Fibroblast of upper back skin (primary cell): ENCODE data around the gene UTP15.
A peak's percentile ranks its signal among the peaks of the same experiment; 100 is the strongest.

ENCODE experiments used
- DNase-seq: peaks from one replicate; pipeline ENCODE4 v3.0.0-alpha.2; 2013

Gene UTP15, protein sequence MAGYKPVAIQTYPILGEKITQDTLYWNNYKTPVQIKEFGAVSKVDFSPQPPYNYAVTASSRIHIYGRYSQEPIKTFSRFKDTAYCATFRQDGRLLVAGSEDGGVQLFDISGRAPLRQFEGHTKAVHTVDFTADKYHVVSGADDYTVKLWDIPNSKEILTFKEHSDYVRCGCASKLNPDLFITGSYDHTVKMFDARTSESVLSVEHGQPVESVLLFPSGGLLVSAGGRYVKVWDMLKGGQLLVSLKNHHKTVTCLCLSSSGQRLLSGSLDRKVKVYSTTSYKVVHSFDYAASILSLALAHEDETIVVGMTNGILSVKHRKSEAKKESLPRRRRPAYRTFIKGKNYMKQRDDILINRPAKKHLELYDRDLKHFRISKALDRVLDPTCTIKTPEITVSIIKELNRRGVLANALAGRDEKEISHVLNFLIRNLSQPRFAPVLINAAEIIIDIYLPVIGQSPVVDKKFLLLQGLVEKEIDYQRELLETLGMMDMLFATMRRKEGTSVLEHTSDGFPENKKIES

GRCh38 chr5:73565139-73565968 lies at the start of gene UTP15, which contains the start of gene ANKRA2:
UTP15 (plus strand) TSS chr5:73565743; CDS start chr5:73567345, 1,602 bp downstream.
ANKRA2 (minus strand) TSS chr5:73565639; CDS start chr5:73562881, 2,758 bp downstream.
- DNase-seq = peak; percentile 98

- peak; percentile 85 for DNase-seq
These were observed 45.8 kb upstream of the UTP15 start for GRCh38 chr5:73519531-73520283.

DNA sequence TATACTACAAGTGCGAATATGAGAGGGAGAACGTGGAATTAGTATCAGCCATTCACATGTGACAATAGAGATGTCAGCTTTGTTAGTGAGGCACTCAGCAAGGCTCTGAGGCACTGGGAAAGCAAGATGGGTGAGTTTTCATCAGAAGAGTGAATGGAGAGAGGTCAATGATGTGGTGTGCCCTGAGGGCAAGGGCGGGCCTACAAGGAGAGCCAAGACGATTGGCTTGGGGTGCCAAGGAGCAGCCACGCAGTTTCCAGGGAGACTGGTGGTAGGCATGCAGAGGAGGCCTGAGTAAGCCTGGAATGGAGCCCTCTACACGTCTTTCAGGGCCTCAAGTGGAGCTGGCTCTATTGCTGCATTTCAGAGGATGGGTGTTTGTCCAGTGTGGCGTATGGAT lies 42.6 kb upstream of the UTP15 start:
- no peak for DNase-seq

DNA sequence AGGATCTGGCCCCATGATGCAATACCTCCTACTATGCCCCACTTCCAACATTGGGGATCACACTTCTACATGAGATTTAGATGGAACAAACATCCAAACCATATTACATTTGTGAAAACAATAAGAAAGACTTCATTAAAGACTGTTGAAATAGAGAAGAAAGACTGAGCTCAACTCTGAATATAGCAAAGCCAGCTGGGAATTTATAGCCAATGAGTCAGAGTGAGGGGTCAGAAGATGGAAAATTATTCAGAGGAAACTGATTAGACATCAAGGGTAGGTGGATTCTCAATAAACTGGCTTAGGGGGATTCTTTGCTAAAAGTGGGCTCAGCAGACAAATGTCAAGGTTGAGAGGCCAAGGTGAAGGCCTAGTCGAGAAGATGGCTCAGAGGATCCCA lies 41.7 kb upstream of the UTP15 start:
- DNase-seq = peak; percentile 27

DNA sequence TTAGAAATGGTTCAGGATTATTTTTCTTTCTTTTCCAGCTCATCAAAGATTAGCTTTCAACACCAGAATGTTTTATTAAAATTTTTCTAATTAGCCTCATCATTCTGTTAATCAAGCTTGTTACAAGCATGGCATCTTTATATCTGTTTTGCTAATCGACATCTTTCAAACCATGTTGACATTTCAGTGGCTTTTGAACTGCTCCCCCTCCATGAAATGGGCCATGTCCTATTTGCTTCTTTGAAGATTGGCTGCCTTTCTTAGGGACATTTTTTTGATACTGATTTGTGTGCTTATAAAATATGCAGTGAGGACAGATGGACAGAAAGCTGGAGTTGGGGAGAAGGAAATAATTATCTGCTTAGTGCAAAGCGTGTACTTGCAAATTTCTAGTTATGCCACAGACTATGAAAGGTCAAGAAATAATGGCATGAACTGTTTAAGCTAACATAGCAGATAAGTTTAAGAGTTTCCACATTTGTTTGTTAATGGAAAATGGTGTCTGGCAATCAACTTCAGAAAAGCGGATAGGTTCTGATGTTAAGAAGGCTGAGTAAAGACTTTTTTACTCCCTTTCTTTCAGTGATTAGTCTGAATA lies 39.8 kb upstream of the UTP15 start:
- DNase-seq = no peak

DNA sequence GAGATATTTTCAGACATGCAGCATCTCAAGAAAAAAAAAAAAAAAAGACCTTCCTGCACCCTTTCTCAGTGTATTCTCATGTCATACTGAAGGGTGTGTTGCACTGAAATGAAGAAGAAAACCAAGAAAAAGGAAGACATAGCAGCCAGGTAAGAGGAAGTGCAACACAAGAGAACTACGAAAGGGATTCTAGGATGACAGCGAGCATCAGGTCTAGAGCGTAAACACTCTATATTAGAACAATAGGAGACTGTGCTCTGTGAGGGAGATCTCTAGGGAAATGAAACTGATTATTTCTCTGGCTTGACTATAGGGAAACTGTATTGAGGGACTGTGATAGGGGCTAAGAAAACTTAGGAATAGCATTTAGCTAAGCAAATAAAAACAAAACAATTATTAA lies 37.3 kb upstream of the UTP15 start:
- DNase-seq = no peak

DNA sequence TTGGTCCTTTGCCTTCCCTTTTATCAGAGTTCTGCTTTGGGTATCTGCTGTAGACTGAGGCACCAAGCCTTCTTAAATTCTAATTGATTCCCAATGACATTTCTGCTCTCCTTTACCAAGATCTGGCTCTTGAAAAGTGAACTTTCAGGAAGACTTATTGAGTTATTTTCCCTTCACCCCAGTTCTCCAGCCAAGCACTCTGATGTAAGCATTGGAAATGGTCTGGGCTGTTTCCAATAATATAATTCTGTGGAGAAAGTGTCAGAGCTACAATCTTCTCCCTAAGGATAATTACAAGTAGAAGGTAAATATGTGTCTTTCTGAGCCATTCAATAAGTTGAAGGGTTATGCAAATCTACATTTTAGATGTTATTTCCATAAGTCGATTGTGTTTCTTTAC lies 36.5 kb upstream of the UTP15 start:
- DNase-seq = peak; percentile 45

DNA sequence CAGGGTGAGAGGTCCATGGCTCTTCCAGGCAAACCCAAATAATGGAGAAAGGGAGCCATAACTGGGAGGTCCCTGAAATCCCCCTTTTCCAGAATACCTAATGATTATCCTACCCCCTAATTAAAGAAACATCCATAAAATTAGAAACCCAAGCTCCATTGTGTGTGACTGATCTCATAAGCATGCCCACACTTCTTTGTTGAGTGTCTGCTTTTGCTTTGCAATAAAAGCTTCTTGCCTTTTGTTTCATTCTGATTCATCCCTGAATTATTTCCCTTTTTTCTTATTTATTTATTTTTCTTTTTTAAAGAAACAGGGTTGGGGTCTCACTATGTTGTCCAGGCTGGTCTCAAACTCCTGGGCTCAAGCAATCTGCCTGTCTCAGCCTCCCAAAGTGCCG lies 34.2 kb upstream of the UTP15 start:
- peak; percentile 20 for DNase-seq

- DNase-seq = no peak
These were observed 33.3 kb upstream of the UTP15 start for GRCh38 chr5:73532195-73532594.

DNA sequence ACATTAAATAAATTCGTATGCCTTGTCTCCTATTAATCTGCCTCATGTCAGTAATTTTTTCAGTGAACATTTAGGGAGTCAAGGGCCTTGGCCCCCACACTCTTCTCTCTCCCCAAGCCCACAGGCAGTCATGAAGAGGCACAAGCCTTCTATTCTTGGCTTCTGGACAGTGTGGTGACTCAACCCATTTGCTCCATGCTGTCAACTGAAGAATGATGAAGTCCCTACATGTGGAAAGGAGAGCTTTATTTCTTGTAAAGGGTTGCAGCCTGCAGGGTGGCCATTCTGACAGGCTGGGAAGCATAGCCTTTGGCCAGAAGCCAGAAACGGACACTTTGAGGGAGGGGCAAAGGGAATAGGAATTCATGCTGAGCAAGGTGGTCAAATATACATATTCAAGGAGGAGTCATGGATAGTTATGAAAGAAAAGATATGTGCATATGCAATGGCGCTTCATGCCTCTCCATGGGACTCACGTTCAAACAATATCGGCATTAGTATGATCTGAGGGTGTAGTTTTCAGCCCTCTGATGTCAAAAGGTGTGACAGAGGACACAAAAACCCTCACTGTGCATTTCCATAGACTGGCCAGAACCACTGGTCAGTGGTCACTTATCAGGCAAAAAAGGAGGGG lies 31.4 kb upstream of the UTP15 start:
- DNase-seq = peak; percentile 62

DNA sequence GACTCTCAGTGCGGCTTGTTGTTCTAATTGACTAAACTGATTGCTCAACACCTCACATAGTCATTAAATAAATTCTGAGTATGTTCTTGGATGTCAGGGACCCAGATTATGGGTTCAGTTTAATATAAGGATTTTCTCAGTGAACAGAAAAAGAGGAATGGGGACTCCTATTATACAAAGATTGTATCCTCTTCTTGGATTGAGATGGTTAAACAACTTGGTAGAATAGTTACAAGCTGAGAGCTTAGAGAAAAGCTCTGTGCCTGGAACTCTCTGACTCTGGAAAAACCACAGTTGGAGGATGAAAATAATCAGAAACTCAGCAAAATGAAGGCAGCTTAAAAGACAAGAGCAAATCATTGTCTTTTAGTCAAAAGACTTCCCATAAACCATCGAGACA lies 30.6 kb upstream of the UTP15 start:
- no peak for DNase-seq

- no peak for DNase-seq
These were observed 25.8 kb upstream of the UTP15 start for GRCh38 chr5:73539730-73540129.

GRCh38 chr5:73540192-73540591 lies 25.4 kb upstream of the UTP15 start:
- peak; percentile 61 for DNase-seq

DNA sequence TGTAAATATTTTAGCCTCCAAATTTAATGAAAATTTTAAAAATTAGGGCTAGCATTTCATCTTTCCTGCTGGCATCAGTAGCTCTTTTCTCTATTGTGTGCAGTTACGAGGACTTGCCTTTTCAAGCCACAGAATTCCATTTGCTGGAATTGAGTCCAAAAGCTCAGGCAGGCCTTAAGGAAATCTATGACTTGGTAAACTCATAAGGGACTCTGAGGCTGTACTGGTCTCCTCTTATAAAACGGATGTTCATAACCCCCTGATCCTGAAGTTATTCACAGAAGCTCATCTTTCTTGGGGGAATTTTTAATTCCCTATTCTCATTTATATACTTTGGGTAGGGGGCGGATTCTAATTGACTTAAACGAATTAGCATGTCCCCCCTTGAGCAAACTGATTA lies 23.5 kb upstream of the UTP15 start:
- DNase-seq = no peak

- no peak for DNase-seq
These were observed 20.8 kb upstream of the UTP15 start for GRCh38 chr5:73544429-73545402.

- DNase-seq = no peak
These were observed 20.2 kb upstream of the UTP15 start for GRCh38 chr5:73545403-73545779.

GRCh38 chr5:73550016-73550415 lies 15.5 kb upstream of the UTP15 start:
- no peak for DNase-seq

DNA sequence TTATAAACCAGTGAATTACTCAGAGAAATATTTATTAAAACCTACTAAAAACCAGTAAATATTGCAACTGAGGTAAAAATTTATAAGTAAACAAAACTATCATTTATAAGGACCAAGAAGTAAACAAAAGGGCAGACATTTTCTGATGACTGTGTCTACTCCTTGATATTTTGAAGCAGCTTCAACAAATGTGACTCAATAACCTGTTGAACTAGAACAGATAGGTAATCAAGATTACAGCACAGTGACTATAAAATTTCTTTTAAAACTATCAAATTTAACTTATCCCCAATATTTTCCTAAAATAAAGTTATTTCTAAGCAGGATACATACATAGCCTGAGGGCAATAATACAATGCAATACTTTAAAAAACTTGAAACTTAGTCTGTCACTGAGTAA lies 12.9 kb upstream of the UTP15 start:
- no peak for DNase-seq

DNA sequence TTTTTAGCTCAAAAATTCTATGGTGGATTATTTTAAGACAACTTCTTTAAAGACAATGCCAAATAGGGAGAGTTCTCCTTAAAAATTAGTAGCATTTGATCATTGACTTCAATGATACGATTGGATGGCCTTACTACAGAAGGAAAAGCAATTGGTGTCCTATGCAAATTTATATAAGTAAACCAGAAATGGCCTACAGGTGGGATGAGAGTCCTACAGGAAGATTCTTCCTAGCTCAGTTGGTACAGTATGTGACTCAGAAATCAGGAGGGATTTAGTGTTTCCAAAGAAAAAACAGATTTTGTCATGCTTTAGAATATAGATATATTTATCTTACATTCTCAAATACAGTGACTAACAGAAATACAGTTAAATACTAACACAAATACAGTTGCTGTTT lies 6.6 kb upstream of the UTP15 start:
- DNase-seq = no peak

DNA sequence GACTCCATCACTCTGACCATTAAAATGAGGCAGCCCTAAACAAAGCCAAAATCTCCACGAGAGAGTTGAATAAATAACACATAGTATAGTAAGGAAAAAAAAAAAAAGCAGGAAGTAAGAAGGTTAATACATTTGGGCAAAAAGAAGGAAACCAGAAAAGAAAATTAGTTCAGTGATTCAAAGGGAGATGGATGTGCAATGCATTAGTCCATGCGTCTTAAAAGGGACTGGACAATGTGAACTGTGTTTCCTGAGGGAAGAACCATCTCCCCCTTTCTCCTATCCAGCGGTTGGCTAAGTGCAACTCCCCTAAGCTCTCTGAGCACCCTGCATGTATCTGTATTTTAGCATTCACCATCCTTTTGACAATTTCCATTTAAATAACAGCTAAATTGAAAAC lies 1.5 kb upstream of the UTP15 start:
- DNase-seq = no peak

DNA sequence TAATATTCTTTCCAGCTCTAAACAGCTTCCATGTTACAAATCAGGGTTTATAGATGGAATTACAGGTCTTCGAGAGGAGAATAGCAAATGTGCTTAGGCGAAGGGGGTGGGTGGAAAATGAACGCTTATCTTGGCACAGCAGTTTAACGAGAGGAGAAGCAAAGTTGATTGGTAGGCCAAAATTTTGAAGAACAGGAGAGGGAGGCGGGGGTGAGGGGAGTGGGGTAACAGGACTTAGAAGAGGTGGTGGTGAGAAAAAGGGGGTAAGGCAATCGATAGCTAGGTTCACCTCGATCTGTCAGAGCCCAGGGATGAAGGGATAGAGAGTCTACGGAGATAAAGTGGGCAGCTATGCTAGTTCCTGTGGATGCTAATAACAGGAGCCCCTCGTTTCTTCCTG lies 868 bp upstream of the UTP15 start:
- no peak for DNase-seq
